Neuronal stem cell (in vitro differentiated cells): ENCODE results near the gene NECTIN1.

Source experiments
- DNase-seq: peaks from one replicate; pipeline ENCODE4 v3.0.0-alpha.2; 2013; ENCODE audit warnings: low spot score
- H2AFZ ChIP-seq: one replicate; pipeline ENCODE4 v1.6.1; 2013; ENCODE audit warnings: mild to moderate bottlenecking, low read length, inconsistent platforms
- H2AK5ac ChIP-seq: 2 replicates; pipeline ENCODE4 v1.6.1; 2013; ENCODE audit warnings: low read depth, mild to moderate bottlenecking, inconsistent platforms, low read length, moderate library complexity, mixed read lengths
- H2BK120ac ChIP-seq: 2 replicates; pipeline ENCODE4 v1.6.1; 2013; ENCODE audit warnings: low read depth, mild to moderate bottlenecking, inconsistent platforms, low read length, moderate library complexity, mixed read lengths
- H2BK12ac ChIP-seq: one replicate; pipeline ENCODE4 v1.6.1; 2013; ENCODE audit warnings: low read length, inconsistent platforms
- H2BK15ac ChIP-seq: 2 replicates; pipeline ENCODE4 v1.6.1; 2013; ENCODE audit warnings: mild to moderate bottlenecking, low read length, inconsistent platforms, mixed read lengths
- H2BK5ac ChIP-seq: one replicate; pipeline ENCODE4 v1.6.1; 2013; ENCODE audit warnings: inconsistent platforms, mild to moderate bottlenecking, low read length, moderate library complexity
- H3K14ac ChIP-seq: one replicate; pipeline ENCODE4 v1.6.1; 2013; ENCODE audit warnings: low read length, inconsistent platforms
- H3K18ac ChIP-seq: 2 replicates; pipeline ENCODE4 v1.6.1; 2013; ENCODE audit warnings: low read length, inconsistent platforms
- H3K23ac ChIP-seq: 2 replicates; pipeline ENCODE4 v1.6.1; 2013; ENCODE audit warnings: low read depth, mild to moderate bottlenecking, mixed read lengths, low read length, inconsistent platforms; ENCODE audit not compliant: poor library complexity
- H3K27ac ChIP-seq: replicated peaks from 3 replicates; pipeline ENCODE4 v1.5.1; 2013; ENCODE audit warnings: low read length, inconsistent platforms
- H3K27me3 ChIP-seq, 3 experiments: 2 replicates each; pipeline ENCODE4 v1.6.1; 2013; ENCODE audit warnings: low read length in 3 of 3, mild to moderate bottlenecking in 2 of 3, inconsistent platforms in 1 of 3, low read depth in 1 of 3, mixed read lengths in 1 of 3, moderate library complexity in 1 of 3; ENCODE audit not compliant: control insufficient read depth in 3 of 3, insufficient read depth in 3 of 3
- H3K36me3 ChIP-seq, 2 donors: replicated peaks in 1 of 2; 2 replicates each; pipeline ENCODE4 v1.6.1; 2013; ENCODE audit warnings: low read length in 2 of 2; ENCODE audit not compliant: control insufficient read depth in 2 of 2, insufficient read depth in 2 of 2
- H3K4ac ChIP-seq: 2 replicates; pipeline ENCODE4 v1.6.1; 2013; ENCODE audit warnings: inconsistent platforms, mild to moderate bottlenecking, low read length, moderate library complexity
- H3K4me1 ChIP-seq, 2 donors: 1 replicate in 1 of 2; 2 replicates in 1 of 2; pipeline ENCODE4 v1.6.1; 2013; ENCODE audit warnings: low read length in 2 of 2, low read depth in 1 of 2; ENCODE audit not compliant: control insufficient read depth in 2 of 2, insufficient read depth in 1 of 2
- H3K4me2 ChIP-seq: one replicate; pipeline ENCODE4 v1.6.1; 2013; ENCODE audit warnings: mild to moderate bottlenecking, low read length, inconsistent platforms; ENCODE audit not compliant: insufficient read depth, poor library complexity, severe bottlenecking
- H3K4me3 ChIP-seq, 2 donors: 2 replicates each; pipeline ENCODE4 v1.5.1; 2013; ENCODE audit warnings: low read length in 2 of 2, mild to moderate bottlenecking in 2 of 2, inconsistent platforms in 1 of 2, moderate library complexity in 1 of 2
- H3K79me1 ChIP-seq: one replicate; pipeline ENCODE4 v1.6.1; 2013; ENCODE audit warnings: low read depth, mild to moderate bottlenecking, inconsistent platforms, low read length, moderate library complexity
- H3K9ac ChIP-seq: one replicate; pipeline ENCODE4 v1.6.1; 2013; ENCODE audit warnings: mild to moderate bottlenecking, low read depth, low read length, inconsistent platforms; ENCODE audit not compliant: poor library complexity
- H3K9me3 ChIP-seq, 2 donors: replicated peaks in 1 of 2; 2 replicates each; pipeline versions ENCODE3 to v1.6.1; 2013; ENCODE audit warnings: low read length in 2 of 2, mild to moderate bottlenecking in 2 of 2, inconsistent platforms in 1 of 2, low read depth in 1 of 2, mixed read lengths in 1 of 2, moderate library complexity in 1 of 2; ENCODE audit not compliant: control insufficient read depth in 2 of 2, insufficient read depth in 1 of 2
- H4K8ac ChIP-seq: one replicate; pipeline ENCODE4 v1.6.1; 2013; ENCODE audit warnings: low read depth, mild to moderate bottlenecking, inconsistent platforms, low read length, moderate library complexity
- H4K91ac ChIP-seq: one replicate; pipeline ENCODE4 v1.6.1; 2013; ENCODE audit warnings: low read length, low read depth, mild to moderate bottlenecking, inconsistent platforms; ENCODE audit not compliant: poor library complexity
- WGBS, 2 donors: extraction: QIAGEN DNeasy Blood & Tissue Kit; methylation state at CpG; one replicate each; pipeline ENCODE4 v1.1.7; 2013; ENCODE audit warnings: missing lambda C conversion rate in 2 of 2, mixed read lengths in 1 of 2; ENCODE audit not compliant: insufficient read length in 2 of 2, insufficient replicate concordance in 1 of 2; ENCODE audit errors: extremely low coverage in 2 of 2; 5-methylcytosine and 5-hydroxymethylcytosine counted together

Gene NECTIN1

GRCh38 chr11:119749006-119749565, 20.1 kb upstream of the NECTIN1 start:
- H3K18ac ChIP-seq, result peak overlapping the region; percentile 19
- H3K4me2 ChIP-seq, result no peak overlapping the region
- no peak overlapping the region for H3K27ac ChIP-seq
- H4K8ac ChIP-seq, result no peak overlapping the region
- no peak overlapping the region for H3K9ac ChIP-seq
- DNase-seq, result no peak
- H2BK120ac ChIP-seq, result no peak overlapping the region
- no peak overlapping the region for H2BK15ac ChIP-seq
- peak overlapping the region; percentile 28 for H2BK5ac ChIP-seq
- no peak overlapping the region for H3K4ac ChIP-seq
- H3K4me3 ChIP-seq, result no peak overlapping the region
- no peaks in the 10 kb centered on the region for H3K9me3 ChIP-seq
- H3K14ac ChIP-seq, result no peak overlapping the region
- H3K4me1 ChIP-seq, result peaks cover 0 to 1% of the 10 kb centered on the region in 2 donors
- H4K91ac ChIP-seq, result no peak overlapping the region
- H2AK5ac ChIP-seq, result no peak overlapping the region
- H2AFZ ChIP-seq, result no peak overlapping the region
- WGBS, 2 donors, result no CpG with 5 or more reads among the region's 9 CpGs
- H3K79me1 ChIP-seq, result no peaks in the 10 kb centered on the region
- peaks cover 0 to 49% (median 0%) of the 10 kb centered on the region in 3 experiments for H3K27me3 ChIP-seq
- H2BK12ac ChIP-seq, result peak overlapping the region; percentile 34
- peak overlapping the region; percentile 29 for H3K23ac ChIP-seq
- no peaks in the 10 kb centered on the region for H3K36me3 ChIP-seq

GRCh38 chr11:119747868-119748660, 19.1 kb upstream of the NECTIN1 start:
- Histone ChIP-seq H2AK5ac (peak overlapping the region; percentile 48), H3K18ac (peak overlapping the region; percentile 9), H2AFZ (no peak overlapping the region), H3K23ac (no peak overlapping the region), H3K4me2 (no peak overlapping the region), H3K27ac (no peak overlapping the region), H2BK5ac (peak overlapping the region; percentile 28), H3K9me3 (no peaks in the 10 kb centered on the region), H3K4me1 (peaks cover 0 to 1% of the 10 kb centered on the region in 2 donors), H4K91ac (peak overlapping the region; percentile 35), H2BK12ac (no peak overlapping the region), H2BK120ac (no peak overlapping the region), H3K14ac (peak overlapping the region; percentile 75), H2BK15ac (no peak overlapping the region), H4K8ac (no peak overlapping the region), H3K36me3 (no peaks in the 10 kb centered on the region), H3K9ac (no peak overlapping the region), H3K4ac (no peak overlapping the region), H3K27me3 (peaks cover 0 to 47% (median 0%) of the 10 kb centered on the region in 3 experiments), H3K79me1 (no peaks in the 10 kb centered on the region), H3K4me3 (no peak overlapping the region)
- WGBS, 2 donors, result no CpG with 5 or more reads among the region's 15 CpGs
- DNase-seq, result no peak

GRCh38 chr11:119745776-119746535, 17.0 kb upstream of the NECTIN1 start:
- H3K23ac ChIP-seq, result peak overlapping the region; percentile 56
- WGBS, 2 donors, result no CpG with 5 or more reads among the region's 16 CpGs
- peaks cover 0 to 47% (median 8%) of the 10 kb centered on the region in 3 experiments for H3K27me3 ChIP-seq
- no peak overlapping the region for H3K4me2 ChIP-seq
- no peak overlapping the region for H3K27ac ChIP-seq
- H2BK12ac ChIP-seq, result no peak overlapping the region
- no peak overlapping the region for H2BK120ac ChIP-seq
- H3K79me1 ChIP-seq, result no peaks in the 10 kb centered on the region
- H3K36me3 ChIP-seq, result no peaks in the 10 kb centered on the region
- no peak overlapping the region for H2AFZ ChIP-seq
- H2BK5ac ChIP-seq, result no peak overlapping the region
- H4K91ac ChIP-seq, result no peak overlapping the region
- H3K14ac ChIP-seq, result no peak overlapping the region
- no peak overlapping the region for H3K4ac ChIP-seq
- H3K4me1 ChIP-seq, result peaks cover 4 to 8% of the 10 kb centered on the region in 2 donors
- no peak for DNase-seq
- peak overlapping the region; percentile 57 for H2AK5ac ChIP-seq
- H4K8ac ChIP-seq, result no peak overlapping the region
- no peak overlapping the region for H3K4me3 ChIP-seq
- peak overlapping the region; percentile 20 for H3K18ac ChIP-seq
- H3K9ac ChIP-seq, result no peak overlapping the region
- H2BK15ac ChIP-seq, result no peak overlapping the region
- H3K9me3 ChIP-seq, result peaks cover 0 to 2% of the 10 kb centered on the region in 2 donors

- H3K23ac ChIP-seq, result no peak overlapping the region
- H3K9me3 ChIP-seq, result peaks cover 0 to 2% of the 10 kb centered on the region in 2 donors
- H2BK5ac ChIP-seq, result no peak overlapping the region
- peak overlapping the region; percentile 20 for H3K18ac ChIP-seq
- H2AK5ac ChIP-seq, result peak overlapping the region; percentile 57
- 100% methylated on average over 1 of the region's 5 CpGs for WGBS, 2 donors
- H2BK120ac ChIP-seq, result no peak overlapping the region
- H4K8ac ChIP-seq, result no peak overlapping the region
- no peaks in the 10 kb centered on the region for H3K79me1 ChIP-seq
- no peak overlapping the region for H3K4me3 ChIP-seq
- no peak overlapping the region for H3K9ac ChIP-seq
- H3K36me3 ChIP-seq, result no peaks in the 10 kb centered on the region
- H3K14ac ChIP-seq, result no peak overlapping the region
- no peak for DNase-seq
- peaks cover 4 to 8% of the 10 kb centered on the region in 2 donors for H3K4me1 ChIP-seq
- H2BK12ac ChIP-seq, result no peak overlapping the region
- no peak overlapping the region for H2AFZ ChIP-seq
- no peak overlapping the region for H4K91ac ChIP-seq
- H3K4me2 ChIP-seq, result no peak overlapping the region
- H3K27me3 ChIP-seq, result peaks cover 0 to 53% (median 8%) of the 10 kb centered on the region in 3 experiments
- H2BK15ac ChIP-seq, result no peak overlapping the region
- H3K4ac ChIP-seq, result no peak overlapping the region
- no peak overlapping the region for H3K27ac ChIP-seq
Observed at GRCh38 chr11:119745112-119745511, 16.1 kb upstream of the NECTIN1 start.
